GM21529 (cell line): ENCODE data around the gene KRTCAP2.
A peak's percentile ranks its signal among the peaks of the same experiment; 100 is the strongest.
"Not testable (repeated sequence)": the region's sequence is repeated elsewhere in the genome, so short reads cannot be mapped to it uniquely, and the experiment has no call there.

Source experiments
- ATAC-seq: cut with Tn5 transposase; IDR thresholded peaks from one replicate; pipeline ENCODE4 v1.9.1; 2021; ENCODE audit not compliant: unreplicated experiment

KRTCAP2 gene

GRCh38 chr1:155170101-155170785 is 2.9 kb downstream of the KRTCAP2 start:
- no peak for ATAC-seq

DNA sequence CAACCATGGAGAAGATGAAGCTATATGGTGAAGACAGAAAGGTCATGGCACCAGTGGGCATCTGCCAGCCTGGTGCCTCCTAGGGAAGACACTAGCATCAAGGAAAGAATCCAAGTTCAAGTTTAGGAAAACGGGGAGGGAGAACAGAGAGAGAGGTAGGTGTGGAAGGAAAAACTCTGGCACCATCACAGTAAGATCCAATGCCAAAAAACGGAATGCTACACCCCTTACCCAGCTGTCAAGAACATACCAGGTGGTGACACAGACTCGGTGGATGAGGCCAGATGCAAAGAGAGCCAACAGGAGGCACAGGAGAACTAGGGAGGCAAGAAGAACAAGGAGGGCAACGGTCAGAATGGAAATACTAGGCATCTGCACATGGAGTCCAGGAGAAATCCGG is 3.6 kb downstream of the KRTCAP2 start:
- no peak for ATAC-seq

- no peak for ATAC-seq
These were observed 4.5 kb downstream of the KRTCAP2 start for GRCh38 chr1:155168456-155169210.

GRCh38 chr1:155168105-155168445 is 5.0 kb downstream of the KRTCAP2 start:
- ATAC-seq = not testable (repeated sequence)

DNA sequence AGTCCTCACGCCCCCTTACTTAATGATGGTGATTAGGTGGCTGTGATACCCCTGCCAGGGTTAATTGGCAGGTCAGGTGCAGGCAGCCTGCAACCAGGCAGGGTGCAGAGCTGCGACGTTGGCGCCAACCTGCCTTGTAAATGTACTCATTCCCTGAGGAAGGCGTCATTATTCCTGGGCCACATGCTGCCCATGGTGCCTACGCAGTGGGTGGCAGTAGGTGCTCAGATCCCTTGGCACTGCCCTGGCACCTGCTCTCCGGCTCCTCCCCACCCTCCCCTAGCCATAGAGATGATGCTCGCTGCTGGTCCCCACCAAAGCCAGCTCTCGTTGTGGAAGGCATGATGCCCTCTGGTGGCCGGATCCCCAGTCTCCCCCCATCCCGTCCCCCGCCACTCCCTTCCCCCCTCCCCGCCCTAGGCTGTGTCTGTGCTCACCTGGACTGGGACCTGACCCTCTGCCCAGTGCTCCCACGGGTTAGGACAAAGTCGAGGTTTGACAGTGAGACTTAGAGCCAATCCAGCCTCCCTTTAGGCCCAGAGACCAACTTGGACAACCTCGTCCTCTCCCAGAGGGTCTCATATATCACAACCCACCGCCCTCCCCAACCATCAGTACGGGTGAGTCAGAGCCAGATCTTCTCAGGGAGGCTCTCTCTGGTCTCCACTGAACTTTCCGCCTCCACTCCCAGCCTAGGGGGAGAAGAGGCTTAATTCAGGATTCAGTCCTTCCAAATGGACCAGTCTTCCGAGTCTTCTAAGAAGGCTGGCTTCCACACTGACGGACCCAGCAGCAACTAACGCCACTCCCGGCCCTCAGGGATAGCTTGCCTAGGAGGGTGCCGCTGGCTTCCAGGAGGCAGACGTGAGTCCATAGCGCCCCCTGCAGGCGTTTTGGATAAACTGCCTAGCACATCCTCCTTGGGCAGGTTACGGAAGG is 5.7 kb downstream of the KRTCAP2 start:
- ATAC-seq = peak; percentile 47

GRCh38 chr1:155166471-155167165 is 6.5 kb downstream of the KRTCAP2 start:
- ATAC-seq = no peak

GRCh38 chr1:155166051-155166470 is 7.0 kb downstream of the KRTCAP2 start:
- no peak for ATAC-seq

DNA sequence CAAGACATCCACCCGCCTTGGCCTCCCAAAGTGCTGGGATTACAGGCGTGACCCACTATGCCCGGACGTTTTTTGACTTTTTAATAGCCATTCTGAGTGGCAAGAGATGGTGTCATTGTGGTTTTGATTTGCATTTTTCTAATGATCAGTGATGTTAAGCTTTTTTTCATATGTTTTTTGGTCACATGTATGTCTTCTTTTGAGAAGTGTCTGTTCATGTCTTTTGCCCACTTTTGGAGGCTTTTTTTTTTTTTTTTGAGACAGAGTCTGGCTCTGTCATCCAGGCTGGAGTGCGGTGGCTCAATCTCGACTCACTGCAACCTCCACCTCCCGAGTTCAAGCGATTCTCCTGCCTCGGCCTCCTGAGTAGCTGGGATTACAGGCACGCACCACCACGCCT is 8.5 kb downstream of the KRTCAP2 start:
- not testable (repeated sequence) for ATAC-seq

DNA sequence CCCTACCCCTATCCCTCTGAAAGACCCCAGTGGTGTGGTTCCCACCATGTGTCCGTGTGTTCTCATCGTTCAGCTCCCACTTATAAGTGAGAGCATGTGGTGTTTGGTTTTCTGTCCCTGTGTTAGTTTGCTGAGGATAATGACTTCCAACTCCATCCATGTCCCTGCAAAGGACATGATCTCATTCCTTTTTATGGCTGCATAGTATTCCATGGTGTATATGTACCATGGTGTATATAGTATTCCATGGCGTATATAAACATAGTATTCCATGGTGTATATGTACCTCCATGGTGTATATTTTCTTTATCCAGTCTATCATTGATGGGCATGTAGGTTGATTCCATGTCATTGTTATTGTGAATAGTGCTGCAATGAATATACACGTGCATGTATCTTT is 9.3 kb downstream of the KRTCAP2 start:
- ATAC-seq = not testable (repeated sequence)

DNA sequence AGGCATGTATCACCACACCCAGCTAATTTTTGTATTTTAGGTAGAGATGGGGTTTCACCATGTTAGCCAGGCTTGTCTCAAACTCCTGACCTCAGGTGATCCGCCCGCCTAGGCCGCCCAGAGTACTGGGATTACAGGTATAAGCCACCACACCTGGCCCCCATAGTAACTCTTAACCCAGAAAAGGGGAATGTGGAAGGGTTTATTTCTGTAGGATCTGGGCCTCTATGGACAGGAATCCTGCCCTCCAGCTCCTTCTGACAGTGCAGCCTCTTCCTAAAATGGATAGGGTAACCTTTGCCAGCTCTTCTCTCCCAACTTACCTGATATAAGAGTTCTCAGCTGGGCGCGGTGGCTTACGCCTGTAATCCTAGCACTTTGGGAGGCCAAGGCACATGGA is 10.5 kb downstream of the KRTCAP2 start:
- not testable (repeated sequence) for ATAC-seq

GRCh38 chr1:155160128-155160527 is 13.0 kb downstream of the KRTCAP2 start:
- ATAC-seq = no peak

DNA sequence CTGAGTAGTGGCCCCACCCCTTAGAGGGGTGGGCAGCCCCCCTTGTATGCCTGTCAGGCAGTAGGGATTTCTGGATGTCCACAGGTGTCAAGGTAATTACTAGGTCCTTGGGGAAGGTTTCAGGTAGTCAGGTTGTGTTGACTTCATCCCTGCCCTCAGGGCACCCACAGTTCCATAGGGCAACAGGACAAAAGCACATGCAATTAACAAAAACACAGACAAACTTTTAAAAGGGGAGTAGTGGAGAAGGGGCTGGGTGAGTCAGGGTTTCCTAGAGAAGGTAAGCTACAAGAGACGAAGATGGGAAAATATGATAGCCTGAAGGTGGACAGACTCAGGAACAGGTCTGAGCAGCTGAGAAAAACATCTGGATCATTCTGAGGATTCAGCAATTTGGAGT is 14.1 kb downstream of the KRTCAP2 start:
- no peak for ATAC-seq

DNA sequence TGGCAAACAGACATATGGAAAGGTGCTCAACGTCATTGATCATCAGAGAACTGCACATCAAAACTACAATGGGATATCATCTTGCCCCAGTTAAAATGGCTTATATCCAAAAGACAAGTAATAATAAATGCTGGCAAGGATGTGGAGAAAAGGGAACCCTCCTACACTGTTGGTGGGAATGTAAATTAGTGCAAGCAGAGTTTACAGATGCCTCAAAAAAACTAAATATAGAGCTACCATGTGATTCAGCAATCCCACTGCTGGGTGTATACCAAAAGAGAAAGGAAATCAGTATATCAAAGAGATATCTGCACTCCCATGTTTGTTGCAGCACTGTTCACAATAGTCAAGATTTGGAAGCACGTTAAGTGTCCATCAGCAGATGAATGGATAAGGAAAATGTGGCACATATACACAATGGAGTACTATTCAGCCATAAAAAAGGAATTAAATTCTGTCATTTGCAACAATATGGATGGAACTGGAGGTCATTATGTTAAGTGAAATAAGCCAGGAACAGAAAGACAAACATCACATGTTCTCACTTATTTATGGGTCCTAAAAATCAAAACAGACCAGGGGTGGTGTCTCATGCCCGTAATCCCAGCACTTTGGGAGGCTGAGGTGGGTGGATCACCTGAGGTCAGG is 17.0 kb downstream of the KRTCAP2 start:
- not testable (repeated sequence) for ATAC-seq

DNA sequence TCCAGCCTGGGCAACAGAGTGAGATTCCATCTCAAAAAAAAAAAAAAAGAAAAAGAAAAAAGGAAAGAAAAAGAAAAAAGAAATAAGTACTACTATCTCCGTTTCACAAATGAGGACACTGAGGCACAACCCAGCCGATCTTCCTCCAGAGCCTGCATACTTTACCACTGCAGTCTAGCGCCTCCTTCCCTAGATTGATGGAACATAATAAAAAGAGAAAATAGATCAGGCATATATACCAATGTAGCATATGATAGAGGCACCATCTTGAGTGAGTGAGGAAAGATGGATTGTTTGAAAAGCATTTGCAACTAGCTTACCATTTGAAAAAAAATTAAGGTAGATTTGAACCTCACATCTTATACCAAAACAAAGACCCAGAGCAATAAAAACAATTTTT is 27.6 kb downstream of the KRTCAP2 start:
- no peak for ATAC-seq

- no peak for ATAC-seq
These were observed 31.4 kb downstream of the KRTCAP2 start for GRCh38 chr1:155141749-155142148.

- no peak for ATAC-seq
These were observed 32.5 kb downstream of the KRTCAP2 start for GRCh38 chr1:155140630-155140953.

DNA sequence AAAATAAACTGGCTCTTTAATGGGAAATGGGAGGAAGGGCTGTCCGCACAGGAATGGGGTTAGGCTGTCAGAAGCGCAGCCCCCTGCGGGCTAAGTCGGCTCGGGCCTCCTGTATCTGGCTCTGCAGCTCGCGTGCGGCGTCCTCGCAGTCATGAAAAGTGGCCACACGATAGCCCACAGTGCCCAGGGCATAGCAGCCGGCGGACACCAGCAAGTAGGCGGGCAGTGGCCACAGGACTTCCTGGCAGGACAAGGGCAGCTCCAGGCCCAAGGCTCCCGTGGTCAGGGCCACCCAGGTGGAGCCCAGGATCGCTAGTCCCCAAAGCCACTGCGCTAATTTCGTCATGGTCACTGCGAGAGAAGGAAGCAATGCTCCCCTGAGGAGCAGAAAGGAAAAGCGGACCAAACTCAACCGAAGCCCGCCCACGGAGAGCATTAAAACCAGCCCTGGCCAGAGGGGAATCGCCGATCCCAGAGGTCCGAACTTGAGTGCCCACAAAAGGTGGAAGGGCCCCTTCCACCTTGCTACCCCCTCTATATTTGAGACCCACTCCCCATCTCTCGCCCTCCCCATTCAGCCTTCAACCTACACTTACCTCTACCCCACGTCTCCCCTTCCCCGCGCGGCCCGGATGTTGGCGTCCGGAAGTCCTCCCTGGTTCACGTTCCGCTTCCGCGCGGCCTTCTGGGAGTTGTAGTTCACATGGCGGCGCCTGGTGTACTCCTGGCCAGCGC is 33.0 kb downstream of the KRTCAP2 start, which contains the start of gene DPM3:
Gene DPM3, minus strand, starts transcription at position 637 of the 735 bp plus-strand sequence. Its CDS starts 291 bp downstream, at position 346.
- ATAC-seq = peak; percentile 69

DNA sequence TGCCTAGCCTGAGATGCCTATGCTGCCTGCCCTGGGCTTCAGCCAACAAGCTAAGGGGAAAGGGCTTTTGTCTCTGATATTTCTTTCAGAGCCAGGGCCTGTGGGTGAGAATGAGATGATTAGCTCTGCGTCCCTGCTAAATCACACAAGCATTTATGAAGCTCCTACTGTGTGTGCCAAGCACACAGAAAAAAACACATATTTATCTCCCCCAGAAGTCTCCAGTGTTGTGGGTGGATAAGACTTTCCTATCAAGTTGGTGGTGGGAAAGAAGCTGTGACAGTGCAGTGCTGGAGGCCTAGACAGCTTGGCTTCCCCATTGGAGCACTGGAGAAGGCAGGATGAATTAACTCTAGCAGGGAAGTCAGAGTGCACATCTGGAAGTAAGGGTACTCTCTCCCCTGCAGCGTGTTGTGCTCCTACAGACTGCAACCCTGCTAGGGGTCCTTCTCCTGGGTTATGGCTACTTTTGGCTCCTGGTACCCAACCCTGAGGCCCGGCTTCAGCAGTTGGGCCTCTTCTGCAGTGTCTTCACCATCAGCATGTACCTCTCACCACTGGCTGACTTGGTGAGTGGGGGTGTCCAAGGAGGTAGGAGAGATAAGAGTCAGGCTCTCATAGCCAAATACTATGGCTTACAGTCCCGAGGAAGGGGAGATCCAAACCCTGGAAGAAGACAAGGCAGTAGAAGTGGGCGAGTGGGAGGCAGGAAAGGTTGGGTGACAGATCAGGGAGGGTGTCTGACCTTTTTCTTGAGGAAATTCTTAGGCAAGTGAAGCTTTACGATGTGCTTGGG is 35.8 kb downstream of the KRTCAP2 start:
- no peak for ATAC-seq

- no peak for ATAC-seq
These were observed 36.4 kb downstream of the KRTCAP2 start for GRCh38 chr1:155136748-155137147.
